Measurements from ENCODE around the gene MOCS3. TPM values are rescaled to one million over a fixed set of nuclear protein-coding genes. Genes with fewer than 3 reads are reported as not detected.

Gene MOCS3
- total and polyA plus RNA-seq, 2 donors (not counting 1 experiment from before 2014, with no cell fraction given), result 0.91 to 7.6 TPM

DNA sequence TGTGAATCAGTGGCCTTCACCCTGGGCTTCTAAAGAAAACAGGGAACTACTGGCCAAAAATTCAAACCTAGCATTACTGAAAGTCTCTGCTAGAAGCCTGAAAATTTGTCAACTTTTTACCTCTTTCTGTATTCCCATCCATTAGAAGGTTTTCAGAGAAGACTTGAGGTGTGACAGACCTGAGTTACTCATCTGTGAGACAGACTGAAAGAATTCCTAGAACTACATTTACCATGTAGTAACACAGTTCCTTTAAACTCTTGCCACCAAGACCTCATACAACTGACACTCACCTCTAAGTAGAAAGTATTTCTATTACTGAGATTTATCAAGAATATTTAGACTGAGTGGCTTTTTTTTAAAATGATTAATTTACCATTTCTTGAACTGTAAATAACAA is 4.8 kb upstream of the MOCS3 start:
- H3K79me2 ChIP-seq (ENCODE audit: control insufficient read depth, insufficient read depth, low read length), result peaks cover 81% of the 10 kb centered on the region
- POLR2A ChIA-PET, result no interaction called here
- CTCF ChIA-PET, result no interaction called here
- no peak for DNase-seq
- no peaks in the 10 kb centered on the region for H3K27me3 Mint-ChIP-seq
- peaks cover 14% of the 10 kb centered on the region in 2 donors for H3K4me1 ChIP-seq (ENCODE audit: control insufficient read depth in 2 of 2, insufficient read depth in 2 of 2, low read length in 2 of 2)
- ATAC-seq (ENCODE audit: low read depth), result no peak
- no peak overlapping the region for H3K4me3 ChIP-seq (ENCODE audit: control extremely low read depth in 1 of 5, extremely low read depth in 1 of 5, insufficient read depth in 1 of 5, low read depth in 2 of 5, low read length in 4 of 5)
- no peaks in the 10 kb centered on the region for H3K9me3 ChIP-seq (ENCODE audit: control extremely low read depth in 1 of 3, control insufficient read depth in 2 of 3, insufficient read depth in 1 of 3, low read length in 2 of 3)
- peaks cover 30% of the 10 kb centered on the region for H4K20me1 ChIP-seq (ENCODE audit: control insufficient read depth, insufficient read depth, low read length, poor library complexity, severe bottlenecking)
- H3K9me3 Mint-ChIP-seq (ENCODE audit: insufficient read depth), result no peaks in the 10 kb centered on the region
- no peak overlapping the region for H2AFZ ChIP-seq (ENCODE audit: insufficient read depth, low read depth, low read length, poor library complexity, severe bottlenecking)
- H3K9ac ChIP-seq (ENCODE audit: low read length), result no peak overlapping the region
- H3K36me3 ChIP-seq (replicated peaks in 1 of 2; ENCODE audit: control extremely low read depth in 1 of 2, control insufficient read depth in 1 of 2, extremely low read depth in 1 of 2, insufficient read depth in 2 of 2, low read length in 1 of 2), result peaks cover 8 to 51% of the 10 kb centered on the region in 2 experiments
- peaks cover 24% of the 10 kb centered on the region for H3K4me1 Mint-ChIP-seq
- H3K27ac Mint-ChIP-seq, result no peak overlapping the region
- no peak overlapping the region for H3K4me2 ChIP-seq (replicated peaks; ENCODE audit: low read depth, low read length, poor library complexity, severe bottlenecking)
- no peak for TF ChIP-seq EZH2 (IDR thresholded peaks at IDR 0.05; ENCODE audit: borderline replicate concordance, insufficient read depth, low read depth, low read length, poor library complexity, severe bottlenecking)
- H3K27ac ChIP-seq (ENCODE audit: low read length in 2 of 2), result no peak overlapping the region
- intact Hi-C loops (cut with micrococcal nuclease), result no loop called here
- no peak overlapping the region for H3K4me3 Mint-ChIP-seq
- H3K27me3 ChIP-seq (replicated peaks in 1 of 4; ENCODE audit: control extremely low read depth in 1 of 4, control insufficient read depth in 3 of 4, insufficient read depth in 4 of 4, low read length in 3 of 4), result no peaks in the 10 kb centered on the region

DNA sequence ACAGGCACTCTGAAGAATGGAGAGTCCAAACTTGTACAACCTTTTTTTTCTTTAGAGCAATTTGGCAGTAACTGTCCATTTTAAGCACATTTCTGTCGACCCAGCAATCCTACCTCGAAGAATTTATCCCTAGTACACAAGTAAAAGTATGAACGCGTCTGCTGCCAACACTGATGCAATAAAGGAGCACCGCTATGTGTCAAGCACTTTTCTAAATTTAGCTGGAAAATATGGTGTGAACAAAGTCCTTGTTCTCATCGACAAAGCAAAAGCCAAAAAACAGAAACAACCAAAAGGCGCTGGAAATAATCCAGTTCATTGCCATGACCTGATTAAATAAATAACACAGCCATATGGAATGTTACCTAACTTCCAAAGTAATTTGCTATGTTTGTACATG is 1.3 kb upstream of the MOCS3 start:
- peak overlapping the region; percentile 98 for H3K4me3 Mint-ChIP-seq
- H4K20me1 ChIP-seq (ENCODE audit: control insufficient read depth, insufficient read depth, low read length, poor library complexity, severe bottlenecking), result peaks cover 19% of the 10 kb centered on the region
- H3K4me1 Mint-ChIP-seq, result peaks cover 40% of the 10 kb centered on the region
- H2AFZ ChIP-seq (ENCODE audit: insufficient read depth, low read depth, low read length, poor library complexity, severe bottlenecking), result no peak overlapping the region
- peaks cover 3 to 25% of the 10 kb centered on the region in 2 experiments for H3K36me3 ChIP-seq (replicated peaks in 1 of 2; ENCODE audit: control extremely low read depth in 1 of 2, control insufficient read depth in 1 of 2, extremely low read depth in 1 of 2, insufficient read depth in 2 of 2, low read length in 1 of 2)
- H3K4me2 ChIP-seq (replicated peaks; ENCODE audit: low read depth, low read length, poor library complexity, severe bottlenecking), result peak overlapping the region; percentile 84
- ChIA-PET POLR2A (interaction anchor here (0.5 to 2.1 kb wide), 4 partner anchors 26 to 167 kb away, joined by 3 to 30 read pairs (median 10); partner anchors contain the start of genes ADNP and BCAS4), CTCF (interaction anchor here (1.2 to 3.0 kb wide), 3 partner anchors 25 to 162 kb away, joined by 3 to 36 read pairs (median 31); partner anchors contain the start of genes ADNP and BCAS4)
- ATAC-seq (ENCODE audit: low read depth), result no peak
- H3K27ac ChIP-seq (ENCODE audit: low read length in 2 of 2), result peak overlapping the region in 1 of 2 donors; percentile 99
- H3K79me2 ChIP-seq (ENCODE audit: control insufficient read depth, insufficient read depth, low read length), result peaks cover 80% of the 10 kb centered on the region
- H3K9me3 ChIP-seq (ENCODE audit: control extremely low read depth in 1 of 3, control insufficient read depth in 2 of 3, insufficient read depth in 1 of 3, low read length in 2 of 3), result no peaks in the 10 kb centered on the region
- H3K9ac ChIP-seq (ENCODE audit: low read length), result peak overlapping the region; percentile 91
- whole genome bisulfite sequencing (ENCODE audit: insufficient coverage), result no CpG with 5 or more reads among the region's 7 CpGs
- intact Hi-C loops (cut with micrococcal nuclease), result no loop called here
- TF ChIP-seq EZH2 (IDR thresholded peaks at IDR 0.05; ENCODE audit: borderline replicate concordance, insufficient read depth, low read depth, low read length, poor library complexity, severe bottlenecking), result no peak
- TF ChIP-seq, protein P1, sequence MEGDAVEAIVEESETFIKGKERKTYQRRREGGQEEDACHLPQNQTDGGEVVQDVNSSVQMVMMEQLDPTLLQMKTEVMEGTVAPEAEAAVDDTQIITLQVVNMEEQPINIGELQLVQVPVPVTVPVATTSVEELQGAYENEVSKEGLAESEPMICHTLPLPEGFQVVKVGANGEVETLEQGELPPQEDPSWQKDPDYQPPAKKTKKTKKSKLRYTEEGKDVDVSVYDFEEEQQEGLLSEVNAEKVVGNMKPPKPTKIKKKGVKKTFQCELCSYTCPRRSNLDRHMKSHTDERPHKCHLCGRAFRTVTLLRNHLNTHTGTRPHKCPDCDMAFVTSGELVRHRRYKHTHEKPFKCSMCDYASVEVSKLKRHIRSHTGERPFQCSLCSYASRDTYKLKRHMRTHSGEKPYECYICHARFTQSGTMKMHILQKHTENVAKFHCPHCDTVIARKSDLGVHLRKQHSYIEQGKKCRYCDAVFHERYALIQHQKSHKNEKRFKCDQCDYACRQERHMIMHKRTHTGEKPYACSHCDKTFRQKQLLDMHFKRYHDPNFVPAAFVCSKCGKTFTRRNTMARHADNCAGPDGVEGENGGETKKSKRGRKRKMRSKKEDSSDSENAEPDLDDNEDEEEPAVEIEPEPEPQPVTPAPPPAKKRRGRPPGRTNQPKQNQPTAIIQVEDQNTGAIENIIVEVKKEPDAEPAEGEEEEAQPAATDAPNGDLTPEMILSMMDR (IDR thresholded peaks at IDR 0.05), result no peak
- peaks cover 24 to 26% of the 10 kb centered on the region in 2 donors for H3K4me1 ChIP-seq (ENCODE audit: control insufficient read depth in 2 of 2, insufficient read depth in 2 of 2, low read length in 2 of 2)
- H3K4me3 ChIP-seq (ENCODE audit: control extremely low read depth in 1 of 5, extremely low read depth in 1 of 5, insufficient read depth in 1 of 5, low read depth in 2 of 5, low read length in 4 of 5), result peak overlapping the region; percentile 78 to 99 (median 86)
- H3K27ac Mint-ChIP-seq, result peak overlapping the region; percentile 99
- no peaks in the 10 kb centered on the region for H3K9me3 Mint-ChIP-seq (ENCODE audit: insufficient read depth)
- no peaks in the 10 kb centered on the region for H3K27me3 Mint-ChIP-seq
- no peaks in the 10 kb centered on the region for H3K27me3 ChIP-seq (replicated peaks in 1 of 4; ENCODE audit: control extremely low read depth in 1 of 4, control insufficient read depth in 3 of 4, insufficient read depth in 4 of 4, low read length in 3 of 4)
- no peak for DNase-seq

All from B cell (primary cell).